Measurements from ENCODE around the gene NAA10. TPM values are rescaled to one million over a fixed set of nuclear protein-coding genes. Genes with fewer than 3 reads are reported as not detected.

The NAA10 gene
- total and polyA plus RNA-seq, 7 experiments from 2014 or later = 37.6 to 79.7 (median 55.4) TPM

- ATAC-seq (no peak), DNase-seq (no peak)
- Mint-ChIP-seq H3K9me3 (peaks cover 0 to 3% (median 0%) of the 10 kb centered on the region in 11 donors), H3K27ac (peak overlapping the region in 6 of 9 donors; percentile 5 to 79 (median 46)), H3K4me3 (peak overlapping the region in 1 of 10 donors; percentile 39), H3K36me3 (peaks cover 0 to 2% (median 0%) of the 10 kb centered on the region in 5 donors), H3K4me1 (peaks cover 14 to 41% (median 31%) of the 10 kb centered on the region in 7 donors), H3K27me3 (no peaks in the 10 kb centered on the region)
- H3K4me3 ChIP-seq (ENCODE audit: low read length) = no peak overlapping the region
- H3K27me3 ChIP-seq (ENCODE audit: control insufficient read depth in 2 of 2, insufficient read depth in 2 of 2, low read length in 2 of 2) = no peaks in the 10 kb centered on the region
- peaks cover 25 to 27% of the 10 kb centered on the region in 2 donors for H3K4me1 ChIP-seq (ENCODE audit: control insufficient read depth in 2 of 2, insufficient read depth in 2 of 2, low read length in 2 of 2)
- CTCF ChIA-PET = no interaction called here
- intact Hi-C loops (cut with micrococcal nuclease) = loop anchor here in 1 of 2 donors (2.0 to 5.0 kb wide), 2 partner anchors 19 to 42 kb away; no protein-coding TSS in a partner anchor
- peaks cover 0 to 20% (median 0%) of the 10 kb centered on the region in 3 experiments for H3K36me3 ChIP-seq (ENCODE audit: control insufficient read depth in 2 of 3, insufficient read depth in 3 of 3, low read length in 3 of 3)
- POLR2A ChIA-PET = interaction anchor here (0.9 to 10.4 kb wide), 3 partner anchors 10 to 80 kb away, joined by 3 to 111 read pairs (median 3); partner anchors contain the start of gene ARHGAP4
- H3K27ac ChIP-seq (ENCODE audit: low read depth, low read length) = no peak overlapping the region
- H3K9me3 ChIP-seq (ENCODE audit: control insufficient read depth in 2 of 3, low read length in 3 of 3) = no peaks in the 10 kb centered on the region
These were observed 29.2 kb downstream of the NAA10 start for GRCh38 chrX:153905481-153906095.

GRCh38 chrX:153903991-153904957 is 30.6 kb downstream of the NAA10 start, which contains the start of gene AVPR2:
AVPR2 (plus strand) TSS chrX:153904673; CDS start chrX:153905146, 473 bp downstream.
- Histone ChIP-seq H3K36me3 (ENCODE audit: control insufficient read depth in 2 of 3, insufficient read depth in 3 of 3, low read length in 3 of 3) (peaks cover 0 to 8% (median 0%) of the 10 kb centered on the region in 3 experiments), H3K4me1 (ENCODE audit: control insufficient read depth in 2 of 2, insufficient read depth in 2 of 2, low read length in 2 of 2) (peaks cover 25 to 27% of the 10 kb centered on the region in 2 donors), H3K27me3 (ENCODE audit: control insufficient read depth in 2 of 2, insufficient read depth in 2 of 2, low read length in 2 of 2) (no peaks in the 10 kb centered on the region), H3K4me3 (ENCODE audit: low read length) (no peak within 1 kb of the TSS), H3K27ac (ENCODE audit: low read depth, low read length) (no peak within 1 kb of the TSS), H3K9me3 (ENCODE audit: control insufficient read depth in 2 of 3, low read length in 3 of 3) (no peaks in the 10 kb centered on the region)
- H3K4me1 Mint-ChIP-seq = peaks cover 16 to 45% (median 33%) of the 10 kb centered on the region in 7 donors
- H3K27ac Mint-ChIP-seq = peak within 1 kb of the TSS; percentile 68 to 93 (median 83)
- no peaks in the 10 kb centered on the region for H3K27me3 Mint-ChIP-seq
- peaks cover 0 to 3% (median 0%) of the 10 kb centered on the region in 11 donors for H3K9me3 Mint-ChIP-seq
- intact Hi-C loops (cut with micrococcal nuclease) = loop anchor here in 1 of 2 donors (5.0 kb wide), 2 partner anchors 87 to 142 kb away; partner anchors contain the start of gene PLXNB3
- CTCF ChIA-PET = no interaction called here
- no peak for DNase-seq
- peak within 1 kb of the TSS; percentile 23 to 87 (median 63) for H3K4me3 Mint-ChIP-seq
- peaks cover 0 to 2% (median 0%) of the 10 kb centered on the region in 5 donors for H3K36me3 Mint-ChIP-seq
- peak; percentile 18 for ATAC-seq
- POLR2A ChIA-PET = no interaction called here

- H3K4me1 Mint-ChIP-seq = peaks cover 16 to 46% (median 33%) of the 10 kb centered on the region in 7 donors
- H3K4me3 Mint-ChIP-seq = peak overlapping the region; percentile 22 to 87 (median 63)
- Histone ChIP-seq H3K4me3 (ENCODE audit: low read length) (no peak overlapping the region), H3K4me1 (ENCODE audit: control insufficient read depth in 2 of 2, insufficient read depth in 2 of 2, low read length in 2 of 2) (peaks cover 25 to 27% of the 10 kb centered on the region in 2 donors), H3K27me3 (ENCODE audit: control insufficient read depth in 2 of 2, insufficient read depth in 2 of 2, low read length in 2 of 2) (no peaks in the 10 kb centered on the region), H3K9me3 (ENCODE audit: control insufficient read depth in 2 of 3, low read length in 3 of 3) (no peaks in the 10 kb centered on the region), H3K27ac (ENCODE audit: low read depth, low read length) (no peak overlapping the region), H3K36me3 (ENCODE audit: control insufficient read depth in 2 of 3, insufficient read depth in 3 of 3, low read length in 3 of 3) (no peaks in the 10 kb centered on the region)
- peak overlapping the region; percentile 24 to 92 (median 75) for H3K27ac Mint-ChIP-seq
- ATAC-seq = peak; percentile 17
- ChIA-PET CTCF (no interaction called here), POLR2A (interaction anchor here (1.1 kb wide), 1 partner anchor 23 kb away, joined by 6 read pairs; the partner anchor contains the start of gene ARHGAP4)
- H3K27me3 Mint-ChIP-seq = peaks cover 0 to 3% (median 0%) of the 10 kb centered on the region in 5 donors
- intact Hi-C loops (cut with micrococcal nuclease) = loop anchor here in 1 of 2 donors (5.0 kb wide), 2 partner anchors 86 to 141 kb away; partner anchors contain the start of gene PLXNB3
- H3K36me3 Mint-ChIP-seq = peaks cover 0 to 1% (median 0%) of the 10 kb centered on the region in 5 donors
- DNase-seq = no peak
- H3K9me3 Mint-ChIP-seq = peaks cover 0 to 6% (median 0%) of the 10 kb centered on the region in 11 donors
These were observed 31.4 kb downstream of the NAA10 start for GRCh38 chrX:153903238-153903980.

- no peak for ATAC-seq
- Histone ChIP-seq H3K4me3 (ENCODE audit: low read length) (no peak overlapping the region), H3K9me3 (ENCODE audit: control insufficient read depth in 2 of 3, low read length in 3 of 3) (no peaks in the 10 kb centered on the region), H3K27me3 (ENCODE audit: control insufficient read depth in 2 of 2, insufficient read depth in 2 of 2, low read length in 2 of 2) (no peaks in the 10 kb centered on the region), H3K36me3 (ENCODE audit: control insufficient read depth in 2 of 3, insufficient read depth in 3 of 3, low read length in 3 of 3) (no peaks in the 10 kb centered on the region), H3K4me1 (ENCODE audit: control insufficient read depth in 2 of 2, insufficient read depth in 2 of 2, low read length in 2 of 2) (peaks cover 25 to 27% of the 10 kb centered on the region in 2 donors), H3K27ac (ENCODE audit: low read depth, low read length) (no peak overlapping the region)
- no peak for DNase-seq
- Mint-ChIP-seq H3K4me3 (peak overlapping the region in 5 of 10 donors; percentile 9 to 87 (median 69)), H3K9me3 (peaks cover 0 to 6% (median 0%) of the 10 kb centered on the region in 11 donors), H3K27ac (no peak overlapping the region), H3K36me3 (peaks cover 0 to 2% (median 0%) of the 10 kb centered on the region in 5 donors), H3K27me3 (peaks cover 0 to 5% (median 0%) of the 10 kb centered on the region in 5 donors), H3K4me1 (peaks cover 16 to 48% (median 37%) of the 10 kb centered on the region in 7 donors)
- POLR2A ChIA-PET = interaction anchor here (1.1 kb wide), 1 partner anchor 24 kb away, joined by 6 read pairs; the partner anchor contains the start of gene ARHGAP4
- CTCF ChIA-PET = no interaction called here
- intact Hi-C loops (cut with micrococcal nuclease) = loop anchor here in 1 of 2 donors (5.0 kb wide), 2 partner anchors 85 to 140 kb away; partner anchors contain the start of gene PLXNB3
These were observed 32.5 kb downstream of the NAA10 start for GRCh38 chrX:153902385-153902784.

- H3K36me3 Mint-ChIP-seq = peaks cover 0 to 2% (median 0%) of the 10 kb centered on the region in 5 donors
- peak overlapping the region in 7 of 9 donors; percentile 33 to 74 (median 62) for H3K27ac Mint-ChIP-seq
- DNase-seq (no peak), ATAC-seq (no peak)
- Histone ChIP-seq H3K27ac (ENCODE audit: low read depth, low read length) (no peak overlapping the region), H3K27me3 (ENCODE audit: control insufficient read depth in 2 of 2, insufficient read depth in 2 of 2, low read length in 2 of 2) (no peaks in the 10 kb centered on the region), H3K36me3 (ENCODE audit: control insufficient read depth in 2 of 3, insufficient read depth in 3 of 3, low read length in 3 of 3) (no peaks in the 10 kb centered on the region), H3K4me1 (ENCODE audit: control insufficient read depth in 2 of 2, insufficient read depth in 2 of 2, low read length in 2 of 2) (peaks cover 25 to 29% of the 10 kb centered on the region in 2 donors), H3K4me3 (ENCODE audit: low read length) (no peak overlapping the region), H3K9me3 (ENCODE audit: control insufficient read depth in 2 of 3, low read length in 3 of 3) (no peaks in the 10 kb centered on the region)
- peaks cover 16 to 48% (median 37%) of the 10 kb centered on the region in 7 donors for H3K4me1 Mint-ChIP-seq
- peaks cover 0 to 6% (median 0%) of the 10 kb centered on the region in 11 donors for H3K9me3 Mint-ChIP-seq
- peak overlapping the region; percentile 13 to 84 (median 64) for H3K4me3 Mint-ChIP-seq
- CTCF ChIA-PET = no interaction called here
- intact Hi-C loops (cut with micrococcal nuclease) = loop anchor here in 1 of 2 donors (2.0 to 5.0 kb wide), 3 partner anchors 84 to 139 kb away; partner anchors contain the start of genes IDH3G, PLXNB3 and SSR4
- POLR2A ChIA-PET = no interaction called here
- H3K27me3 Mint-ChIP-seq = peaks cover 0 to 5% (median 0%) of the 10 kb centered on the region in 5 donors
These were observed 33.1 kb downstream of the NAA10 start for GRCh38 chrX:153901753-153902140.

Measured in naive thymus-derived CD4-positive, alpha-beta T cell (primary cell).